Activated naive CD8-positive, alpha-beta T cell treated with anti-CD3 and anti-CD28 coated beads, Interleukin-2, amount 10 ng/mL, durations not matched to agents 7 days and 5 days (primary cell): Measurements from ENCODE around the gene DCST1. TPM values are rescaled to one million over a fixed set of nuclear protein-coding genes. Genes with fewer than 3 reads are reported as not detected.
A peak's percentile ranks its signal among the peaks of the same experiment; 100 is the strongest.

ENCODE experiments used
- ATAC-seq: fragments of 150-1000 bp; cut with Tn5 transposase; one replicate; pipeline ENCODE4 v1.10.0; 2021; ENCODE audit warnings: low read depth, moderate library complexity
- POLR2A ChIA-PET: fragments of 350-600 bp; sonication (Branson Sonifier 250); formaldehyde crosslinking; loops from one replicate; lab custom pipeline; 2021; ENCODE audit warnings: antibody characterized with exemption; lab: Charles Lee
- DNase-seq: peaks from one replicate; pipeline ENCODE4 v3.0.0; 2021
- H3K27ac Mint-ChIP-seq: one replicate; pipeline ENCODE4 v1.8.0; 2022; ENCODE audit warnings: mild to moderate bottlenecking, mixed read lengths
- H3K27me3 Mint-ChIP-seq: one replicate; pipeline ENCODE4 v1.8.0; 2022; ENCODE audit warnings: mild to moderate bottlenecking, moderate library complexity, mixed read lengths
- H3K36me3 Mint-ChIP-seq: one replicate; pipeline ENCODE4 v1.8.0; 2021; ENCODE audit warnings: mild to moderate bottlenecking, mixed read lengths
- H3K4me1 Mint-ChIP-seq: one replicate; pipeline ENCODE4 v1.8.0; 2021; ENCODE audit warnings: mixed read lengths
- H3K4me3 Mint-ChIP-seq: one replicate; pipeline ENCODE4 v1.8.0; 2022; ENCODE audit warnings: mild to moderate bottlenecking, moderate library complexity, mixed read lengths
- H3K9me3 Mint-ChIP-seq: one replicate; pipeline ENCODE4 v1.8.0; 2021; ENCODE audit warnings: mixed read lengths
- total RNA-seq, 2 experiments: library from RNA; stranded (reverse); gene quantifications; one replicate each; pipeline ENCODE4 v1.2.3, GENCODE V29; 2021

Gene DCST1
- total RNA-seq, 2 experiments from 2014 or later: not detected

DNA sequence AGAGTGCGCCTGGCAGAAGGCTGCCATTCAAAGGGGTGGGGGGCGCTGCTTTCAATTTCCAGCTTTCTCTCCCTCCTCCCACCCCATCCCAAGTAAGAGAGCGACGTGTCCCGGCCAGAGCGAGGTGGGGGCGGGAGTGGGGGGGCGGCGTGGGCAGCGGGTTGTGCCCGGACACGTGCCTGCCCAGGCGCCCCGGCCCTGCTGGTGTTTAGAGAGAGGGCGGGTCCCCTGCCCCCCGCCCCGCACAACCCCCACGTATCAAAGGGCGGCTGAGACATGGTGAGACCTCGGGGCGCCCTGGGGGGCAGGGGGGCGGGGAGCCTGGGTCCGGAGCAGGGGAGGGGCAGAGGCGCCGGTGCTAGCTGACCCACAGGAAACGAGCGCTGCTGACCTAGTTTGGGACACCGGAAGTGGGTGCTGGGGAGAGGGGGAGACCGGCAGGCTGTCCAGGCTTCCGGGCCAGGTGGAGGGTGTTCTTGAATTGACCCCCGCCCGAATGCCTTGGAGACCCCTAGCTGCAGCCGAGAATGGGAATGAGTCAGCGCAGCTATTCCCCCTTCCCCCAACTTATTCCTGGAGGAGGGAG lies 29.8 kb upstream of the DCST1 start:
- peak overlapping the region; percentile 97 for H3K4me3 Mint-ChIP-seq
- H3K36me3 Mint-ChIP-seq: no peaks in the 10 kb centered on the region
- POLR2A ChIA-PET: interaction anchor here (1.1 to 1.5 kb wide), 4 partner anchors 8 to 255 kb away, joined by 3 to 4 read pairs (median 4); partner anchors contain the start of gene FLAD1
- peaks cover 44% of the 10 kb centered on the region for H3K4me1 Mint-ChIP-seq
- peak overlapping the region; percentile 91 for H3K27ac Mint-ChIP-seq
- H3K9me3 Mint-ChIP-seq: no peaks in the 10 kb centered on the region
- DNase-seq: no peak
- no peaks in the 10 kb centered on the region for H3K27me3 Mint-ChIP-seq
- no peak for ATAC-seq

- POLR2A ChIA-PET: interaction anchor here (1.1 to 1.5 kb wide), 3 partner anchors 8 to 21 kb away, joined by 3 to 4 read pairs (median 4); partner anchors contain the start of gene FLAD1
- Mint-ChIP-seq H3K4me3 (peak overlapping the region; percentile 97), H3K36me3 (no peaks in the 10 kb centered on the region), H3K4me1 (peaks cover 43% of the 10 kb centered on the region), H3K27me3 (no peaks in the 10 kb centered on the region), H3K27ac (peak overlapping the region; percentile 80), H3K9me3 (no peaks in the 10 kb centered on the region)
- ATAC-seq (no peak), DNase-seq (no peak)
These were observed 29.1 kb upstream of the DCST1 start for GRCh38 chr1:155004352-155005075.

DNA sequence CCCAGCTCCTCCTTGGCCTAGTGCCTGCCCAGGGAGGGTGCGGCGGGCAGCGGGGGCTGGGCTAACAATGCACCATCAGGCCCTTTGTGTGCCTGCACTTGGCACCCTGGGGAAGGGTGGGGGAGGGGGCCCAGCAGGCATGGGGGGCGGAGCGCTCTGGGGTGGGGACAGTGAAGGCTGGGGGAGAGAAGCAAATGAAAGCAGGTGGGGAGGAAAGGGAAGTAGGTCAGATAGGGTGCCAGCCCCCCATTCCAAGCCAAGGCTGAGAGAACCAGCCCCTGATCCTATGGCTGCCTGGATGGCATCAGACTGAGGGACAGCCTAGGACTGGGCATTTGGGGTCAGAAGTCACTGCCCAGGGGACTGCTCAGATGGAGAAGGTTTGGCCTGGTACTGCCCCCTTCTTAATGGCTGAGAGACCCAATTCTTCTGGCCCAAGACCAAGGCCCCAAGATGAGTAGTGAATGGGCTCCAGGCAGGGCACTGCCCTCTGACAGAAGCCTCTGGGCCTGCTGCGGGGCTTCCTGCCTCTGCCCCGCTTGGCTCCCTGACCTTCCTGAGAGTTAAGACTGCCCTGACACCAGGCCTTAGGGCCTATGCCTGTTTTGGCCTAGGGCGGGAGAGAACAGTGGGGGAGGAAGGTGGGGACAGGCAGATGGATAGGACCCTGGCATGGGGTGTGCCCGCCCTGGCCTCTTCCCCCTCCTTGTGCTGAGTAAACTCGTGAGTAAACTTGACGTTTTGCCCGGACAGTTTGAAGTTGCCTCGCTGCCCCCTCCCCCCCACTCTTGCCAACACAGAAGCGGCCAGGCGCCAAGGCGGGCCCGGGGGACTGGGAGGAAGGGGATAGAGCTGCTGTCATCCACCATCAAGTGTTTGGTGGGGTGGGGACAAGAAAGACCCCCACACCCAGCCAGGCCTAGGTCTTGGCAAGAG lies 28.3 kb upstream of the DCST1 start:
- no peak for DNase-seq
- H3K9me3 Mint-ChIP-seq: no peaks in the 10 kb centered on the region
- POLR2A ChIA-PET: interaction anchor here (0.7 to 1.5 kb wide), 2 partner anchors 10 to 22 kb away, joined by 3 to 6 read pairs; partner anchors contain the start of gene FLAD1
- peaks cover 45% of the 10 kb centered on the region for H3K4me1 Mint-ChIP-seq
- peak overlapping the region; percentile 97 for H3K27ac Mint-ChIP-seq
- H3K27me3 Mint-ChIP-seq: no peaks in the 10 kb centered on the region
- H3K4me3 Mint-ChIP-seq: peak overlapping the region; percentile 39
- no peak for ATAC-seq
- no peaks in the 10 kb centered on the region for H3K36me3 Mint-ChIP-seq

- DNase-seq (no peak), ATAC-seq (peak; percentile 56)
- Mint-ChIP-seq H3K4me3 (peak overlapping the region; percentile 88), H3K9me3 (no peaks in the 10 kb centered on the region), H3K27ac (peak overlapping the region; percentile 97), H3K4me1 (peaks cover 50% of the 10 kb centered on the region), H3K36me3 (no peaks in the 10 kb centered on the region), H3K27me3 (no peaks in the 10 kb centered on the region)
- POLR2A ChIA-PET: interaction anchor here (0.8 to 1.8 kb wide), 6 partner anchors 9 to 51 kb away, joined by 4 to 7 read pairs (median 5); partner anchors contain the start of genes ADAM15, PBXIP1 and PYGO2
These were observed 27.0 kb upstream of the DCST1 start for GRCh38 chr1:155006601-155007101.

DNA sequence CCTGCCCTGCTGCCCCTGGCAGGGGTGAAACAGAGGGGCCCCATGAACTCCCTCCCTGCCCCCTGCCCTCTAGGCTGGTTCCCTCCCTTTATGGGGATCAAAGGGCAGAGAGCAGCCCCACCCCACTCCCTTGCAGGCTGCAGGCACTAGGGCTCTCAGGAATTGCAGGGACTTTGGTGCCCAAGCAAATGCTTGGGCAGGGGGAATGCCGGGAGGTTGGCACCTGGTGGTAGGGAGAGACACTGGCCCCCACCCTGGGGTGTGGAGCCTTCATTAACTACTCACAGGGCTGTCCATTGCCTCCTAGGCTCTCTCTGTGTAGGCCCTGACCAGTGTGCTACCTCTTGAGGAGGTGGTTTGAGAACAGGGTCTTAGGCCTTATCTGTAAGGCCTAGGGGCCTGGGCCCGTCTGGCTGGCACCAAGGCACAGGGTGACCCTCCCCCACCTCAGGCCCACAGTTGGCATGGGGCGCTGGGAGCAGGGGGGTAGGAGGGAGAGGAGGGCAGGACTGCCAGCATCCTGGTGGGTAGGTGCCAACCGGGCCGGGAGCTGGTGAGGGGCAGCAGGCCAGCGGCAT lies 26.3 kb upstream of the DCST1 start:
- Mint-ChIP-seq H3K36me3 (no peaks in the 10 kb centered on the region), H3K9me3 (no peaks in the 10 kb centered on the region), H3K4me1 (peaks cover 49% of the 10 kb centered on the region), H3K27me3 (no peaks in the 10 kb centered on the region), H3K4me3 (no peak overlapping the region), H3K27ac (peak overlapping the region; percentile 97)
- no peak for ATAC-seq
- no peak for DNase-seq
- POLR2A ChIA-PET: interaction anchor here (0.8 to 1.8 kb wide), 6 partner anchors 13 to 52 kb away, joined by 4 to 8 read pairs (median 5); partner anchors contain the start of genes ADAM15, PBXIP1 and PYGO2

DNA sequence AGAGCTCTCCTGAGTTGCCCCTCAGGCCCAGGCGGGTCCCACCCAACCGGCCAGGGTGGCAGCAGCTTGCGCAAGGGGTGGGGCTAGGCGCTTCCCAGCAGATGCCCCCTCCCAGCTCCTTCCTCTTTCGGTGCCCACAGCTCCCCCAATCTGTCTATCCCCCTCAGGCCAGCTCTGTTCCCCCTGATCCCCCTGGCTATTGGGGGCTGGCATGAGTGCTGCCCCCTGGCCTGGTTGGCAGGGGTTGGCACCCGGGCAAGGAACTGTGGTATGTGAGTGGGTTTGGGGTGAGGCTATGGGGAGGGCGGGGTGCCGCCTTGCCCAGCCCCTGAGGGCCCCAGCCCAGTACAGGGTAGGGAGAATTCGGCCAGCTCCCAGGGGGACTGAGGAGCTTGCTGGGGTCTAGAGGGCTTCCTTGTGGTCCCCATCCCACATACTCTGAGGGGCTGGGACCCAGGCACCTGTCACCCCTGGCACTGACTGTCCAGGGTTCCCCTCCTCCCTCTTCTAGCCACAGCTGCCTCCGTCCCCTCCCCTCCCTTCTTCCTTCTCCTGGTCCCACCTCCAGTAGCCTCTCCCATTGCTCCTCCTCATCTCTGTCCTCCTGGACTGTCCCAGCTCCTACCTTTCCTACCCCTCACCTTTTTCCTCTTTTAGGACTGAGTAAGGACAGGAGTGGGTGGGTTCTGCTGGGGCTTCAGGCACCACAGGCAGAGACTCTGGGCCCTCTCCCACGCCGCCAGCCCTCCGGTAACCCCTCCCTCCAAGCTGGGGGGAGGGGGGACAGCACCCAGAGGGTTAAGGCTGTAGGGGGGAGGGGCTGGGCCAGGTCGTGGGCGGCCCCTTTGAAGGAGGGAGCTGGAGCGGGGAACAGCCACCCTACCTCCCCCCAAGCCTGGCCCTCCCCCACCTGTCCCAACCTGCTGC lies 25.3 kb upstream of the DCST1 start:
- DNase-seq: no peak
- Mint-ChIP-seq H3K9me3 (no peaks in the 10 kb centered on the region), H3K36me3 (peaks cover 3% of the 10 kb centered on the region), H3K4me1 (peaks cover 59% of the 10 kb centered on the region), H3K4me3 (no peak overlapping the region), H3K27me3 (no peaks in the 10 kb centered on the region), H3K27ac (peak overlapping the region; percentile 51)
- POLR2A ChIA-PET: interaction anchor here (0.9 to 1.8 kb wide), 2 partner anchors 47 to 53 kb away, joined by 5 to 8 read pairs; partner anchors contain the start of genes PBXIP1 and PYGO2
- no peak for ATAC-seq

- POLR2A ChIA-PET: no interaction called here
- DNase-seq (no peak), ATAC-seq (no peak)
- no peaks in the 10 kb centered on the region for H3K9me3 Mint-ChIP-seq
- H3K27ac Mint-ChIP-seq: peak overlapping the region; percentile 86
- peaks cover 4% of the 10 kb centered on the region for H3K36me3 Mint-ChIP-seq
- no peaks in the 10 kb centered on the region for H3K27me3 Mint-ChIP-seq
- H3K4me3 Mint-ChIP-seq: peak overlapping the region; percentile 74
- peaks cover 62% of the 10 kb centered on the region for H3K4me1 Mint-ChIP-seq
These were observed 24.4 kb upstream of the DCST1 start for GRCh38 chr1:155009221-155009711.

GRCh38 chr1:155009742-155010141 lies 23.9 kb upstream of the DCST1 start:
- H3K27me3 Mint-ChIP-seq: no peaks in the 10 kb centered on the region
- no peaks in the 10 kb centered on the region for H3K9me3 Mint-ChIP-seq
- peaks cover 4% of the 10 kb centered on the region for H3K36me3 Mint-ChIP-seq
- POLR2A ChIA-PET: no interaction called here
- ATAC-seq: no peak
- H3K27ac Mint-ChIP-seq: peak overlapping the region; percentile 86
- peaks cover 57% of the 10 kb centered on the region for H3K4me1 Mint-ChIP-seq
- no peak for DNase-seq
- H3K4me3 Mint-ChIP-seq: peak overlapping the region; percentile 74

GRCh38 chr1:155010211-155010918 lies 23.3 kb upstream of the DCST1 start:
- Mint-ChIP-seq H3K27me3 (no peaks in the 10 kb centered on the region), H3K4me3 (peak overlapping the region; percentile 74), H3K27ac (peak overlapping the region; percentile 86), H3K4me1 (peaks cover 54% of the 10 kb centered on the region), H3K36me3 (peaks cover 4% of the 10 kb centered on the region), H3K9me3 (no peaks in the 10 kb centered on the region)
- DNase-seq (no peak), ATAC-seq (no peak)
- POLR2A ChIA-PET: interaction anchor here (0.6 to 2.9 kb wide), 8 partner anchors 9 to 51 kb away, joined by 3 to 10 read pairs (median 3); partner anchors contain the start of gene LENEP

GRCh38 chr1:155011004-155011416 lies 22.6 kb upstream of the DCST1 start:
- no peaks in the 10 kb centered on the region for H3K9me3 Mint-ChIP-seq
- no peak overlapping the region for H3K4me3 Mint-ChIP-seq
- ATAC-seq: no peak
- H3K36me3 Mint-ChIP-seq: peaks cover 11% of the 10 kb centered on the region
- peak overlapping the region; percentile 58 for H3K27ac Mint-ChIP-seq
- DNase-seq: no peak
- POLR2A ChIA-PET: interaction anchor here (0.8 to 2.9 kb wide), 5 partner anchors 10 to 50 kb away, joined by 3 to 10 read pairs (median 3); partner anchors contain the start of gene LENEP
- H3K27me3 Mint-ChIP-seq: no peaks in the 10 kb centered on the region
- H3K4me1 Mint-ChIP-seq: peaks cover 55% of the 10 kb centered on the region
